Measurements from ENCODE around the gene EIF3D.

EIF3D gene

DNA sequence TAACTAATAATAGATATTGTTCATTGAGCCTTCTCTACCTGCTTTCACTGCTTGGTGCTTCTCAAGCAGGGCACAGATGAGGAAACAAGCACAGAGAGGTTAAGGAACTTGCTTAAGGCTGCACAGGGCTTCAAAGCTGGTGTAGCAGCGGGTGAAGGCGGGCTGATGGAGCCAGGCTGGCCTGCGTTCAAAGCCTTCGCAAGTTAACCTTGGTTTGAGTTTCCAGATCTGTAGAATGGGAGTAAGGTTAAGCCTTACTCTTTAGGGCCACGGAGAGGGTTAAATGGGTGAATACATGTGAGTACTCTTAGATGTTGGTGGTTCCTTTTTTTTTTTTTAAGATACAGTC lies 36.2 kb upstream of the EIF3D start:
- Histone ChIP-seq H3K9me3 (ENCODE audit: control insufficient read depth, insufficient read depth, low read depth, low read length) (no peaks in the 10 kb centered on the region), H3K4me3 (ENCODE audit: low read depth, low read length) (no peak overlapping the region), H3K4me1 (ENCODE audit: control insufficient read depth, insufficient read depth, low read length) (peaks cover 33% of the 10 kb centered on the region), H3K36me3 (ENCODE audit: control insufficient read depth, insufficient read depth, low read length) (no peaks in the 10 kb centered on the region), H3K9ac (ENCODE audit: low read length) (no peak overlapping the region), H3K27ac (ENCODE audit: low read depth, low read length) (no peak overlapping the region), H3K27me3 (ENCODE audit: control insufficient read depth, insufficient read depth, low read length) (no peaks in the 10 kb centered on the region)

DNA sequence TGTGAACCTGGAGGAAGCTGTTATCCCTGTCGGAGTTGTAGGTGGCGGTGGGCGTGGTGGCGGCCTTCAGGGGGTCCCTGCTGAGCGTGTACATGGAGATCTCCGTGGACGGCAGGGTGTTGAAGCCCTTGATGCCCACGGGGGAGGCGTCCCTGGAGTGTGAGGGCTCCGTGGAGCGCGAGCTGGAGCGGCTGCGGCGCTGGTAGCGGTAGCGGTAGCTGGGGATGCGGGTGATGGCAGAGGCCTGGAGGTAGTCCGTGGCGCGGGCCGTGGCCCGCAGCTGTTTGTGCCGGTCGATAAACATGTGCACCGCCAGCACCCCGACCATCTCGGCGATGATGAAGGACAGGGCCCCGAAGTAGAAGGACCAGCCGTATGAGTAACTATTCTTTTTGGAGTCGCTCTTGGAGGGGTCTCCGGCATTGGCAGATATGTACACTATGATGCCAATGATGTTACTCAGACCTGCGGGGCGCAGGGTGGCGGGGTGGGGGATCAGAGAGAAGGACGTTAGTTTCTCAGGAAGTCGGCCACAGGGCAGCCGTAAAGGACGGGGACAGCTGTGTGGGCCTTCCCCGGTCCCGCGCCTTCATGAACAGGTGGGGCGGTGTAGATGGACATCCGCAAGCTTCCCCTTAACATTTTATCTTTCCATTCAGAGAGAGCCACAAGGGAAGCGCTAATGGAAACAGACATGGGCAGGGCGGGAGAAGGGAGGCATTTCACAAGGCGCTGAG lies 35.6 kb upstream of the EIF3D start:
- no peak overlapping the region for H3K9ac ChIP-seq (ENCODE audit: low read length)
- H3K27ac ChIP-seq (ENCODE audit: low read depth, low read length) = no peak overlapping the region
- no peak overlapping the region for H3K4me3 ChIP-seq (ENCODE audit: low read depth, low read length)
- H3K27me3 ChIP-seq (ENCODE audit: control insufficient read depth, insufficient read depth, low read length) = no peaks in the 10 kb centered on the region
- no peaks in the 10 kb centered on the region for H3K9me3 ChIP-seq (ENCODE audit: control insufficient read depth, insufficient read depth, low read depth, low read length)
- peaks cover 28% of the 10 kb centered on the region for H3K4me1 ChIP-seq (ENCODE audit: control insufficient read depth, insufficient read depth, low read length)
- H3K36me3 ChIP-seq (ENCODE audit: control insufficient read depth, insufficient read depth, low read length) = no peaks in the 10 kb centered on the region

DNA sequence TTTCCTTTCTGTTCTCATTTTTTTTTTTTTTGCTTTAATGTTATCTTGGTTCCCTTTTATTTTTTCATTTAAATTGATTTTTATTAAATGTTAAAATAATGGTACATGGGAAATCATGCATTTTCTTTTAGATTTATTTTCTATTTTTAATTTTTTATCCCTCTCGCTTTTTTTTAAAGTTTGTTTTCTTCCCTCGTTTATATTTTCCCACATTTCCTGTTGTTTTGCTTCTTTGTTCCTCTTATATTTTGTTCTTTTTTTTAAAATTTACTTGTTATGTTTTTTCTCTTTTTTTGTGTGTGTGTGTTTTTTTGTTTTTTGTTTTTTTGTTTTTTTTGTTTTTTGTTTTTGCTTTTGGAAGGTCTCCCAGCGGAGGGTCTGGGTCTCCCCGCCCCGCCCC lies 34.9 kb upstream of the EIF3D start:
- no peaks in the 10 kb centered on the region for H3K27me3 ChIP-seq (ENCODE audit: control insufficient read depth, insufficient read depth, low read length)
- H3K4me3 ChIP-seq (ENCODE audit: low read depth, low read length) = no peak overlapping the region
- H3K36me3 ChIP-seq (ENCODE audit: control insufficient read depth, insufficient read depth, low read length) = no peaks in the 10 kb centered on the region
- peaks cover 31% of the 10 kb centered on the region for H3K4me1 ChIP-seq (ENCODE audit: control insufficient read depth, insufficient read depth, low read length)
- no peak overlapping the region for H3K9ac ChIP-seq (ENCODE audit: low read length)
- H3K9me3 ChIP-seq (ENCODE audit: control insufficient read depth, insufficient read depth, low read depth, low read length) = no peaks in the 10 kb centered on the region
- no peak overlapping the region for H3K27ac ChIP-seq (ENCODE audit: low read depth, low read length)

DNA sequence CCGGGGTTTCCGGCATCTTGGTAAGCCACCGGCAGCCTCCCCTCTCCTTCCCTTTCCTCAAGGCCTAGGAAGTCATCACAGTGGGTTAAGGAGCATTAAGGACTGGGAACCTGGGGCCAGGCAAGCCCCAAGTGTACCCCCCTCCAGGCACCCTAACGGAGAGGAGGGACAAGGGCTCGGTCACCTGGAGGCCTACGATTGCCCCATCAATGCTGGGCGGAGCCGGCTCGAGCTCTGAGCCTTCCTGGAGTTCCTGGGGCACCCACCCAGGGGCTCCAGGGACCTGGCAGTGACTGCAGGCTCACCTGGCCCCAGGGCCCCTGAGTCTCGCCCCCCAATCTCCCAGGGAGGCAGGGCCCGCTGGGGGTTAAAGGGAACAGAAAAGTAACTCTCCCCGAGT lies 34.5 kb upstream of the EIF3D start:
- Histone ChIP-seq H3K36me3 (ENCODE audit: control insufficient read depth, insufficient read depth, low read length) (no peaks in the 10 kb centered on the region), H3K9me3 (ENCODE audit: control insufficient read depth, insufficient read depth, low read depth, low read length) (no peaks in the 10 kb centered on the region), H3K4me1 (ENCODE audit: control insufficient read depth, insufficient read depth, low read length) (peaks cover 34% of the 10 kb centered on the region), H3K9ac (ENCODE audit: low read length) (no peak overlapping the region), H3K27me3 (ENCODE audit: control insufficient read depth, insufficient read depth, low read length) (no peaks in the 10 kb centered on the region), H3K27ac (ENCODE audit: low read depth, low read length) (no peak overlapping the region), H3K4me3 (ENCODE audit: low read depth, low read length) (no peak overlapping the region)

DNA sequence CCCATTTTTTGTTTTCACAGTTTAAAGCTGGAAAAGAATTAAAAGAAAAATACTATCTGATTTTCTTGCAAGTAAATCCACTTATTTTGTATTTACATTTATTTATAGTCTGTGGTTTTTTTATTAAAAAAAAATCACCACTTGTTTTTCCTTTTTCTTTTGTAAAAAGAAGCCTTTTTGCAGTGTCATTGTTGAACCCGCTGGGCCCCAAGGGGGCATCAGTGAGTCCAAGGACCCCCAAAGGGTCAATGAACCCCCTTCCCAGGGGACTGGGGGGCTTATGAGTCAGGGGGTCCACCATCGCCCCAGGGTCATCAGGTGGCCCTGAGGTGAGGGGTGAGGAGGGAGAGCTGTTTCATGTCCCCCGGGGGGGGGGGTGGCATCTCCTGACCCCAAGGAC lies 34.0 kb upstream of the EIF3D start:
- Histone ChIP-seq H3K36me3 (ENCODE audit: control insufficient read depth, insufficient read depth, low read length) (no peaks in the 10 kb centered on the region), H3K27me3 (ENCODE audit: control insufficient read depth, insufficient read depth, low read length) (no peaks in the 10 kb centered on the region), H3K27ac (ENCODE audit: low read depth, low read length) (no peak overlapping the region), H3K9ac (ENCODE audit: low read length) (no peak overlapping the region), H3K9me3 (ENCODE audit: control insufficient read depth, insufficient read depth, low read depth, low read length) (no peaks in the 10 kb centered on the region), H3K4me1 (ENCODE audit: control insufficient read depth, insufficient read depth, low read length) (peaks cover 34% of the 10 kb centered on the region), H3K4me3 (ENCODE audit: low read depth, low read length) (no peak overlapping the region)

DNA sequence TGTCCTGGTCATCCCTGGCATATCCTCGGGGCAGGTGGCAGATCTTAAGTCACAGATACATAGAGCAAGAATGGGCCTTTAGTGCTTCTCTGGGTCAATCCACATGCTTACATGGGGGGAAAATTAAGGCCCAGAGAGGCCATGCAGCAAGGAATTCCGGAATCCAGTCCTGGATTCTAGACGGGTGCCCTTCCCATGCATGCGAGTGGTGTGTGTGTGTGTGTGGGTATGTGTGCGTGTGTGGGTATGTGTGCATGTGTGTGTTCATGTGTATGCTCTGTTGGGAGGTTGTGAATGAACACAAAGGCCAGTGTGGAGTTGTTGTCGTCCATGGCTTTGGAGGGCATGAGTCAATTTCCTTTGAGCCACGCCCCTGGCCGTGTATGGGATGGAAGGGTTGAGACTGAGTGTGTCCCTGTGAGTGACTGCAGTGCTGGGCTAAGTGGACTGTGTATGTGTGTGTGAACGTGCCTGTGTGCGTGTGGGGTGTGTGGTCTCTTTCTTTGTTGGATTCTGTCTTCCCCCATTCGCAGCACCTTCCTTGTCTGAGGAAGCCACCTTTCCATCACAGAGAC lies 33.4 kb upstream of the EIF3D start:
- H3K27ac ChIP-seq (ENCODE audit: low read depth, low read length) = no peak overlapping the region

DNA sequence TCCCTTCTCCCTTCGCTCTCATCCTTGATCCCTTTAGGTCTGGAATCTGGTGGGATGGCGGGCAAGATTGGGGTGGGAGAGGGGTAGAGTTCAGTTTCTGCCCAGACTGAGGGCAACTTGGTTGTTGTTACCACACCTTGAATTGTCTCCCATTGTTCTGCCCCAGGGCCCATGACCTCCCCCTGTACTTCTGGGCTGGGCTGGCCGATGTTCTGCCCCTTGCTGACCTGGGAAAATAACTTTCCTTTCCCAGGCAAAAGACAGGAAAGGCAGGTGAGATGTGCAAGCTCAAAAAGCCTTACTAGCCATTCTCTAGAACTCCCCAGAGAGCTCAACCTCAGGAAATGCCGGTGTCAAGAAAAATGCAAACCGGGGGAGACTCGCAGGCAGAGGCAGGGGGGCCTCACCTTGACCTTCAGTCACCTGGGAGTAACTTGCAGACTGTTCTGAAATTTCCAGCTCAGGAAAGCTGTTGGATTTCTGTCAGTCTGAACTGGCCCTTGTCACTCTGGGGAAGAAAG lies 32.4 kb upstream of the EIF3D start:
- no peaks in the 10 kb centered on the region for H3K27me3 ChIP-seq (ENCODE audit: control insufficient read depth, insufficient read depth, low read length)
- H3K27ac ChIP-seq (ENCODE audit: low read depth, low read length) = no peak overlapping the region
- H3K9me3 ChIP-seq (ENCODE audit: control insufficient read depth, insufficient read depth, low read depth, low read length) = no peaks in the 10 kb centered on the region
- H3K9ac ChIP-seq (ENCODE audit: low read length) = no peak overlapping the region
- H3K36me3 ChIP-seq (ENCODE audit: control insufficient read depth, insufficient read depth, low read length) = no peaks in the 10 kb centered on the region
- H3K4me3 ChIP-seq (ENCODE audit: low read depth, low read length) = no peak overlapping the region; the same call in 1 of the 2 replicates
- peaks cover 34% of the 10 kb centered on the region for H3K4me1 ChIP-seq (ENCODE audit: control insufficient read depth, insufficient read depth, low read length)

More for the DNA sequence above, 33.4 kb upstream of the EIF3D start:
- Histone ChIP-seq H3K4me1 (ENCODE audit: control insufficient read depth, insufficient read depth, low read length) (peaks cover 34% of the 10 kb centered on the region), H3K27me3 (ENCODE audit: control insufficient read depth, insufficient read depth, low read length) (no peaks in the 10 kb centered on the region), H3K4me3 (ENCODE audit: low read depth, low read length) (no peak overlapping the region), H3K9me3 (ENCODE audit: control insufficient read depth, insufficient read depth, low read depth, low read length) (no peaks in the 10 kb centered on the region), H3K9ac (ENCODE audit: low read length) (no peak overlapping the region), H3K36me3 (ENCODE audit: control insufficient read depth, insufficient read depth, low read length) (no peaks in the 10 kb centered on the region)

DNA sequence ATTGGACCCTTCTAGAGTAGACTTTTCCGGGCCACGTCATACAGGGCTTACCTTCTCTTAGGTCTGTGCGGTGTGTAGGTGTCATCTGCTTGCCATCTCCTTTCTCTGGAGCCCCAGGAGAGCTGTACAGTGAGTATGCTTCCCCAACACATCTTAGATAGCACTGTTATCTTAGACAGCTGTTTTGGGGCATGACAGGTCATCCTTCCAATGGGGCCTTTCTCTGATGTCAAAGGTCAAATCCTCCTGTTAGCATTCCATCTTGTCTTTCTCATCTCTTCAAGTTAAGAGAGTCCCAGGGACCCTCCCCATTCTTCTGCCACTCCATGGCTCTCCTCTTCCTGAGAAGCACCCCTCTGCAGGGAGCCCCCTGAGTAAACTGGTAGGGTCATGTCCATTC lies 31.0 kb upstream of the EIF3D start:
- Histone ChIP-seq H3K9me3 (ENCODE audit: control insufficient read depth, insufficient read depth, low read depth, low read length) (no peaks in the 10 kb centered on the region), H3K27ac (ENCODE audit: low read depth, low read length) (no peak overlapping the region), H3K27me3 (ENCODE audit: control insufficient read depth, insufficient read depth, low read length) (no peaks in the 10 kb centered on the region), H3K4me1 (ENCODE audit: control insufficient read depth, insufficient read depth, low read length) (peaks cover 34% of the 10 kb centered on the region), H3K9ac (ENCODE audit: low read length) (no peak overlapping the region), H3K4me3 (ENCODE audit: low read depth, low read length) (no peak overlapping the region), H3K36me3 (ENCODE audit: control insufficient read depth, insufficient read depth, low read length) (no peaks in the 10 kb centered on the region)

DNA sequence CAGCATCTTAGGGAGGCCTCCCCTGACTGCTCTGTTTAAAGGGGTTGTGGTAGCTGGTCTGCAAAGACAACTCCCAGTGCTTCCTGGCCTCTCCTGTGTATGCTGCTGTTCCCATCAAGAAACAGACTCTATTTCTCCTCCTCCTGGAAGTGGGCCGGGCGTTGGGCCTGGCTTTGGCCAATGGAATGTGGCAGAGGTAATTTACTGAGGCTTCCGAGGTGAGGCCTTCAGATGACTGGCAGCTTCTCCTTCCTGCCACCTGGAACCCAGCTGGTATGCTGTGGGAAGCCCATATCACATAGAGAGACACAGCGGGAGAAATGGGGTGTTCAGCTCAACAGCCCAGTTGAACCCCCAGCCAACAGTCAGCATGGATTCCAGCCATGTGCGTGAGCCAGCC lies 25.1 kb upstream of the EIF3D start:
- H3K4me3 ChIP-seq (ENCODE audit: low read depth, low read length) = no peak overlapping the region
- no peaks in the 10 kb centered on the region for H3K9me3 ChIP-seq (ENCODE audit: control insufficient read depth, insufficient read depth, low read depth, low read length)
- no peak overlapping the region for H3K27ac ChIP-seq (ENCODE audit: low read depth, low read length)
- H3K36me3 ChIP-seq (ENCODE audit: control insufficient read depth, insufficient read depth, low read length) = no peaks in the 10 kb centered on the region
- H3K27me3 ChIP-seq (ENCODE audit: control insufficient read depth, insufficient read depth, low read length) = no peaks in the 10 kb centered on the region
- no peak overlapping the region for H3K9ac ChIP-seq (ENCODE audit: low read length)
- H3K4me1 ChIP-seq (ENCODE audit: control insufficient read depth, insufficient read depth, low read length) = peaks cover 12% of the 10 kb centered on the region; the same call in 1 of the 2 replicates

DNA sequence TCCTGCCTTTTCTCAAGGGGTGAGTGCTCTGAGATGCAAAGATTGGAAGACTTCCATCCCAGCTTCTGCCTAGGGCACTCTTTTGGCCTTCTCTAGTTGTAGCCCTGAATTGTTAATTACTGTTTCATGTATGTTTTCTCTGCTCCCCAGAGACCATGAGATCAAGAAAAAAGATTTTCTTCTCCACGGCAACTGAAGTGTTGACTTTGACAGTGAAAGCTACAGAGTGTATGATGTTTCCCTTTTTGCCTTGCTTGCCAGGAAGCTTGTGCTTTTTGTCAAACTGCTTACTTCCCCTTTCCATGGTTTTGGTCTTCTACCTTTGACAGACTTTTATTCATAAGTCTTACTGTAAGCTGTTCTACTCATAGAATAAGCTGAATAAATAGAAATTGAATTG lies 23.3 kb upstream of the EIF3D start:
- H3K9ac ChIP-seq (ENCODE audit: low read length) = no peak overlapping the region
- H3K4me1 ChIP-seq (ENCODE audit: control insufficient read depth, insufficient read depth, low read length) = peaks cover 20% of the 10 kb centered on the region
- no peak overlapping the region for H3K27ac ChIP-seq (ENCODE audit: low read depth, low read length)
- H3K4me3 ChIP-seq (ENCODE audit: low read depth, low read length) = no peak overlapping the region
- no peaks in the 10 kb centered on the region for H3K36me3 ChIP-seq (ENCODE audit: control insufficient read depth, insufficient read depth, low read length)
- no peaks in the 10 kb centered on the region for H3K27me3 ChIP-seq (ENCODE audit: control insufficient read depth, insufficient read depth, low read length)
- H3K9me3 ChIP-seq (ENCODE audit: control insufficient read depth, insufficient read depth, low read depth, low read length) = no peaks in the 10 kb centered on the region

DNA sequence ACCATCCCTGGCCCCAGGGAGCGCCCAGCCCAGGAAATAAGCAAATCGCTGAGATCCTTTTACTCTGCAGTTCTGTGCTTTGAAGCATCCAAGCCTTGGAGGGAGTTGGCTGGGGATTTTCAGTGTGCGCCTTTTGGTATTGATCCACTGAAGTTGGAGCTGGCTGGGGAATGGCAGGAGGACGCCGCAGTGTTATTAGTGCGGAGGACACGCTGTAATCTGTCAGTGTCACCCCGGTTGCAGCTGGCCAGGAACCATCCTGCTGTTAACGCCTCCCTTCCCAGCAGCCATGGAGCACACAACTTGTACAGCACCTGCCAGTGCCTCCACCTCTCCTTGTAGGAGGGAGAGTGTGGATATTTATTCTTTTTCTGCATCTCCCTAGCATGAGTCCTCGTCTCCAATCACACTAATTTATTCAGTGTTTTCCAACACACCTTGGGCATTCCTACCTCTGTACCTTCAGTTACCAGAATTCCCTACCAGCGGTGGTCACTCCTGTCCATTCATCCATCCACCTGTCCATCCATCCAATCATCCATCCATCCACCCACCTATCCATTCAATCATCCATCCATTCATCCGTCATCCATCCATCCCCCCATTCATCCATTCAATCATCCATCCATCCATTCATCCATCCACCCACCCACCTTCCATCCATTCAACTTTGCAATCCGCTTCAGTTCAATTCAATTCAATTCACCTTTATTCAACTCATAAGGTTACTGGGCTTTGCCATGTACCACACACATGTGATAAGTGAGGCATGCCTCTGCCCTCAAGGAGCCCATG lies 21.9 kb upstream of the EIF3D start:
- Histone ChIP-seq H3K27ac (ENCODE audit: low read depth, low read length) (no peak overlapping the region), H3K4me1 (ENCODE audit: control insufficient read depth, insufficient read depth, low read length) (peaks cover 29% of the 10 kb centered on the region), H3K27me3 (ENCODE audit: control insufficient read depth, insufficient read depth, low read length) (no peaks in the 10 kb centered on the region)

More for the DNA sequence above, 21.9 kb upstream of the EIF3D start:
- no peaks in the 10 kb centered on the region for H3K9me3 ChIP-seq (ENCODE audit: control insufficient read depth, insufficient read depth, low read depth, low read length)
- H3K4me3 ChIP-seq (ENCODE audit: low read depth, low read length) = no peak overlapping the region
- H3K36me3 ChIP-seq (ENCODE audit: control insufficient read depth, insufficient read depth, low read length) = no peaks in the 10 kb centered on the region
- H3K9ac ChIP-seq (ENCODE audit: low read length) = no peak overlapping the region

All from HUES6 (cell line).